ENCODE measurements around the gene CCDC50.

The CCDC50 gene

GRCh38 chr3:191347228-191347627 is 18.0 kb downstream of the CCDC50 start:
- FAIRE-seq (peak; percentile 61), DNase-seq (ENCODE audit: insufficient read length, low spot score) (no peak)
- TF ChIP-seq, protein P1, sequence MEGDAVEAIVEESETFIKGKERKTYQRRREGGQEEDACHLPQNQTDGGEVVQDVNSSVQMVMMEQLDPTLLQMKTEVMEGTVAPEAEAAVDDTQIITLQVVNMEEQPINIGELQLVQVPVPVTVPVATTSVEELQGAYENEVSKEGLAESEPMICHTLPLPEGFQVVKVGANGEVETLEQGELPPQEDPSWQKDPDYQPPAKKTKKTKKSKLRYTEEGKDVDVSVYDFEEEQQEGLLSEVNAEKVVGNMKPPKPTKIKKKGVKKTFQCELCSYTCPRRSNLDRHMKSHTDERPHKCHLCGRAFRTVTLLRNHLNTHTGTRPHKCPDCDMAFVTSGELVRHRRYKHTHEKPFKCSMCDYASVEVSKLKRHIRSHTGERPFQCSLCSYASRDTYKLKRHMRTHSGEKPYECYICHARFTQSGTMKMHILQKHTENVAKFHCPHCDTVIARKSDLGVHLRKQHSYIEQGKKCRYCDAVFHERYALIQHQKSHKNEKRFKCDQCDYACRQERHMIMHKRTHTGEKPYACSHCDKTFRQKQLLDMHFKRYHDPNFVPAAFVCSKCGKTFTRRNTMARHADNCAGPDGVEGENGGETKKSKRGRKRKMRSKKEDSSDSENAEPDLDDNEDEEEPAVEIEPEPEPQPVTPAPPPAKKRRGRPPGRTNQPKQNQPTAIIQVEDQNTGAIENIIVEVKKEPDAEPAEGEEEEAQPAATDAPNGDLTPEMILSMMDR (IDR thresholded peaks at IDR 0.05; ENCODE audit: insufficient read depth, missing control alignments), result no peak

DNA sequence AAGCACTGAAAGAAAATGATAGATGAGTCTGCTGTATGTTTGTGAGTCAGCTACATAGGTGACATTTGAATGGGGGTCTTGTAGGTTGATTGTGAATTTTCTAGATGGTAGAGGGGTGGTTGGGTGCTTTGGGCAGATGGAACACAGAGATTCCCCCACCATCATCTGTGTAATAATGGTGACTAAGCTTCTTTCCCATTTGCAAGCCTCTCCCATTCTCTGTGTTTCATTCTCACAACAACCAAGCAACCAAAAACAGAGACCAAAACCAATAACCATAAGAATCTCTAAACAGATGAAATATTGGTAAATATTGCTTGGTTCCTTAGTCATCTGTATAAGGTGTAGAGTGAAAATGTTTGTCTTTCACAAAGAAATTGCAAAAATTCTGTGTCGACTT is 18.9 kb downstream of the CCDC50 start:
- FAIRE-seq (no peak), DNase-seq (ENCODE audit: insufficient read length, low spot score) (no peak)
- TF ChIP-seq, protein P1 (IDR thresholded peaks at IDR 0.05; ENCODE audit: insufficient read depth, missing control alignments), result no peak

- FAIRE-seq (no peak), DNase-seq (ENCODE audit: insufficient read length, low spot score) (no peak)
- TF ChIP-seq, protein P1 (IDR thresholded peaks at IDR 0.05; ENCODE audit: insufficient read depth, missing control alignments), result no peak
Measured at GRCh38 chr3:191350396-191351090, 21.3 kb downstream of the CCDC50 start.

GRCh38 chr3:191352014-191352413 is 22.8 kb downstream of the CCDC50 start:
- DNase-seq (ENCODE audit: insufficient read length, low spot score), result no peak

DNA sequence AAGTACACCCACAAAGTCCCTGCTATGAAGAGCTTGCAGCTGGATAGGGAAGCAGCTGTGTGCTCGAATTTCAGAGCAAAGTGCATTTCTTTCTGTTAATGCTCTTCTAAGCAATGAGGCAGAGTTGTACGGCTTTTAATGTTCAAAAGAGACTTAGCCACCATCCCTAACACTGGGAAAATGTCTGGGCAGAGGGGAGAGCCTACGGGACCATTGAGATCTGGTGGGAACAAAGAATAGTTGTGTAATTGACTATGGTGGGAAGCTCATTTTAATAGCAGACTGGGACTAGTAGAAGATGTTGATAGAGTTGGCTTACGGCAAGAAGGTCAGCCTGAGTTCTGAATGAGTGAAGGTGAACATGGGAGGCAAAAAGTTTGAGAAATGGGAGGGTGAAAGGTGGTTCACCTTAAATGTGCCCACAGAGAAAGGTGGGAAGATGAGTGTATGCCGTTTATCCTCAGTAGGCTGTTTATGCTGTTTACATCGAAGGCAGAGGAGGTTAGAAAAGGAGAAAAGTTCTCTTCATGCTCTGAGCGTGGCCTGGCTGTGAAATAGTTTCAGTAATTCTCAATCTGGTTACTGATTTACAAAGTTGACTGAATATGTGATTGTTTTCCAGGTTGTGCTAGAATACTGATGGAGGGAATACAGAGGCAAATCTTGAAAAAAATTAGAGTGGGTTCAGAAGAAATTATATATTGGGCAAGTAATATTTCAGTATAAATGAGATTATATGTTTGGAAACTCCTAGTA is 24.0 kb downstream of the CCDC50 start:
- TF ChIP-seq, protein P1 (IDR thresholded peaks at IDR 0.05; ENCODE audit: insufficient read depth, missing control alignments), result no peak
- FAIRE-seq (peak; percentile 75), DNase-seq (ENCODE audit: insufficient read length, low spot score) (no peak)

More at GRCh38 chr3:191352014-191352413, 22.8 kb downstream of the CCDC50 start:
- peak; percentile 55 for FAIRE-seq
- TF ChIP-seq, protein P1 (IDR thresholded peaks at IDR 0.05; ENCODE audit: insufficient read depth, missing control alignments), result no peak

- peak; percentile 41 for FAIRE-seq
- no peak for DNase-seq (ENCODE audit: insufficient read length, low spot score)
- TF ChIP-seq, protein P1 (IDR thresholded peaks at IDR 0.05; ENCODE audit: insufficient read depth, missing control alignments), result no peak
Measured at GRCh38 chr3:191355406-191355805, 26.2 kb downstream of the CCDC50 start.

Measured in D721Med (cell line).